Measurements from ENCODE around the gene LSP1.

The LSP1 gene

GRCh38 chr11:1858154-1858553 lies 5.3 kb downstream of the LSP1 start:
- no peak for TF ChIP-seq CTCF (IDR thresholded peaks at IDR 0.05)
- Mint-ChIP-seq H3K9me3 (no peaks in the 10 kb centered on the region), H3K27me3 (ENCODE audit: low read depth, poor library complexity) (peaks cover 7% of the 10 kb centered on the region), H3K4me1 (peaks cover 18% of the 10 kb centered on the region), H3K36me3 (ENCODE audit: low read depth) (no peaks in the 10 kb centered on the region), H3K4me3 (no peak overlapping the region), H3K27ac (no peak overlapping the region)
- no peak for DNase-seq

GRCh38 chr11:1858576-1858975 lies 5.7 kb downstream of the LSP1 start:
- no peak overlapping the region for H3K4me3 Mint-ChIP-seq
- no peaks in the 10 kb centered on the region for H3K9me3 Mint-ChIP-seq
- H3K27me3 Mint-ChIP-seq (ENCODE audit: low read depth, poor library complexity) = peaks cover 8% of the 10 kb centered on the region
- no peak for DNase-seq
- no peak for TF ChIP-seq CTCF (IDR thresholded peaks at IDR 0.05)
- H3K36me3 Mint-ChIP-seq (ENCODE audit: low read depth) = no peaks in the 10 kb centered on the region
- no peak overlapping the region for H3K27ac Mint-ChIP-seq
- peaks cover 18% of the 10 kb centered on the region for H3K4me1 Mint-ChIP-seq

GRCh38 chr11:1859004-1859403 lies 6.1 kb downstream of the LSP1 start:
- no peak overlapping the region for H3K27ac Mint-ChIP-seq
- no peak overlapping the region for H3K4me3 Mint-ChIP-seq
- H3K27me3 Mint-ChIP-seq (ENCODE audit: low read depth, poor library complexity) = peaks cover 8% of the 10 kb centered on the region
- H3K4me1 Mint-ChIP-seq = peaks cover 18% of the 10 kb centered on the region
- H3K9me3 Mint-ChIP-seq = no peaks in the 10 kb centered on the region
- TF ChIP-seq CTCF (IDR thresholded peaks at IDR 0.05) = no peak
- no peak for DNase-seq
- H3K36me3 Mint-ChIP-seq (ENCODE audit: low read depth) = no peaks in the 10 kb centered on the region

GRCh38 chr11:1860108-1860507 lies 7.2 kb downstream of the LSP1 start:
- Mint-ChIP-seq H3K27ac (no peak overlapping the region), H3K4me1 (peaks cover 18% of the 10 kb centered on the region), H3K27me3 (ENCODE audit: low read depth, poor library complexity) (peaks cover 8% of the 10 kb centered on the region), H3K9me3 (no peaks in the 10 kb centered on the region), H3K36me3 (ENCODE audit: low read depth) (no peaks in the 10 kb centered on the region), H3K4me3 (no peak overlapping the region)
- TF ChIP-seq CTCF (IDR thresholded peaks at IDR 0.05) = no peak
- DNase-seq = no peak

GRCh38 chr11:1861435-1862411 lies 8.8 kb downstream of the LSP1 start:
- Mint-ChIP-seq H3K4me3 (no peak overlapping the region), H3K4me1 (peaks cover 12% of the 10 kb centered on the region), H3K36me3 (ENCODE audit: low read depth) (no peaks in the 10 kb centered on the region)

More at GRCh38 chr11:1861435-1862411, 8.8 kb downstream of the LSP1 start:
- DNase-seq = no peak
- Mint-ChIP-seq H3K27ac (no peak overlapping the region), H3K9me3 (no peaks in the 10 kb centered on the region), H3K27me3 (ENCODE audit: low read depth, poor library complexity) (peaks cover 8% of the 10 kb centered on the region)
- no peak for TF ChIP-seq CTCF (IDR thresholded peaks at IDR 0.05)
